K562 (cell line): Measurements from ENCODE around the gene ZC4H2. TPM values are rescaled to one million over a fixed set of nuclear protein-coding genes. Genes with fewer than 3 reads are reported as not detected.
A peak's percentile ranks its signal among the peaks of the same experiment; 100 is the strongest.

ENCODE experiments used
- ATAC-seq: fragments of 200-7000 bp; cut with Tn5 transposase; 3 replicates; pipeline ENCODE4 v1.9.1; 2020; ENCODE audit warnings: moderate library complexity
- BruUV-seq: library from RNA; stranded (reverse); fragments of 400-500 nt; replicated peaks from 2 replicates; lab custom pipeline; 2021; lab: Mats Ljungman, UMichigan
- CTCF ChIA-PET: fragments of 300-600 bp; formaldehyde crosslinking; extraction: SDS; loops from one replicate; lab custom pipeline; 2021; ENCODE audit warnings: low intra/inter-chr PET ratio; lab: Yijun Ruan, JAX
- POLR2A ChIA-PET: fragments of 300-600, 350-650 bp; sonication (Branson Sonifier 250); formaldehyde crosslinking; extraction: SDS; loops from one replicate; lab custom pipeline; 2021; ENCODE audit warnings: antibody characterized with exemption, inconsistent platforms; lab: Yijun Ruan, JAX
- DNase-seq, 4 experiments: peaks; one replicate each; pipeline versions ENCODE4 v3.0.0 to v3.0.0-alpha.2; 2011 to 2018; ENCODE audit warnings: low spot score in 3 of 4, mixed read lengths in 3 of 4; ENCODE audit errors: extremely low read depth in 1 of 4
- FAIRE-seq: peaks from 2 replicates; lab custom pipeline; 2011; peaks lifted over from hg19 to GRCh38; lab: Jason Lieb, UNC
- H2AFZ ChIP-seq: 2 replicates; pipeline ENCODE4 v1.6.0; 2011; ENCODE audit warnings: low read depth, low read length, control low read depth, inconsistent platforms
- H3K27ac ChIP-seq: fragments of 200-600 bp; 3 replicates; pipeline ENCODE4 v1.8.0; 2011; ENCODE audit warnings: low read depth, mild to moderate bottlenecking, control low read depth, inconsistent platforms, low read length, moderate library complexity, mixed read lengths; ENCODE audit errors: extremely low read depth
- H3K27me3 ChIP-seq, 2 experiments: fragments of 300-600 bp in 1 of 2; 2 replicates in 1 of 2; 3 replicates in 1 of 2; pipeline versions ENCODE4 v1.6.0 to v1.8.0; 2011; ENCODE audit warnings: inconsistent platforms in 2 of 2, low read length in 2 of 2, mild to moderate bottlenecking in 1 of 2, mixed read lengths in 1 of 2, moderate library complexity in 1 of 2; ENCODE audit not compliant: control insufficient read depth in 2 of 2, insufficient read depth in 2 of 2
- H3K36me3 ChIP-seq: fragments of 300-600 bp; 3 replicates; pipeline ENCODE4 v1.8.0; 2011; ENCODE audit warnings: mild to moderate bottlenecking, low read length, inconsistent platforms; ENCODE audit not compliant: control insufficient read depth, insufficient read depth
- H3K4me1 ChIP-seq, 2 experiments: fragments of 200-600 bp in 1 of 2; replicated peaks in 1 of 2; 2 replicates in 1 of 2; 3 replicates in 1 of 2; pipeline versions ENCODE4 v1.5.1 to v1.8.0; 2011; ENCODE audit warnings: inconsistent platforms in 2 of 2, low read length in 2 of 2, mild to moderate bottlenecking in 1 of 2, mixed read lengths in 1 of 2, moderate library complexity in 1 of 2; ENCODE audit not compliant: control insufficient read depth in 2 of 2, insufficient read depth in 2 of 2
- H3K4me2 ChIP-seq: 2 replicates; pipeline ENCODE4 v1.6.1; 2011; ENCODE audit warnings: low read length, control low read depth, inconsistent platforms, mixed read lengths; ENCODE audit not compliant: insufficient read depth
- H3K4me3 ChIP-seq: fragments of 200-600 bp; sonication (generic), shearing (Covaris generic); 2 replicates; pipeline ENCODE4 v1.5.1; 2016; ENCODE audit warnings: control low read depth, inconsistent platforms
- H3K79me2 ChIP-seq: fragments of 200-600 bp; 3 replicates; pipeline ENCODE4 v1.8.0; 2011; ENCODE audit warnings: low read length, inconsistent platforms; ENCODE audit not compliant: control insufficient read depth, insufficient read depth
- H3K9ac ChIP-seq, 2 experiments: 2 replicates each; pipeline versions ENCODE4 v1.6.0 to v1.6.1; 2011; ENCODE audit warnings: low read depth in 2 of 2, low read length in 2 of 2, control low read depth in 1 of 2, inconsistent platforms in 1 of 2, mild to moderate bottlenecking in 1 of 2, mixed read lengths in 1 of 2; ENCODE audit not compliant: insufficient read depth in 1 of 2
- H3K9me1 ChIP-seq: one replicate; pipeline ENCODE4 v1.6.0; 2011; ENCODE audit warnings: inconsistent platforms, mild to moderate bottlenecking, low read length, moderate library complexity; ENCODE audit not compliant: control insufficient read depth, insufficient read depth
- H3K9me3 ChIP-seq: replicated peaks from 2 replicates; pipeline ENCODE4 v1.5.1; 2011; ENCODE audit warnings: low read depth, low read length, inconsistent platforms; ENCODE audit not compliant: control insufficient read depth, insufficient read depth
- H4K20me1 ChIP-seq: replicated peaks from 2 replicates; pipeline ENCODE4 v1.6.1; 2011; ENCODE audit warnings: low read length, inconsistent platforms, mixed read lengths; ENCODE audit not compliant: control insufficient read depth, insufficient read depth
- CTCF ChIP-seq, 3 experiments: IDR thresholded peaks in 2 of 3; conservative IDR thresholded peaks in 1 of 3; 2 replicates each; pipeline ENCODE4 v1.5.1; 2011 to 2012; ENCODE audit warnings: low read length in 3 of 3, mild to moderate bottlenecking in 3 of 3, control low read depth in 2 of 3, improper control_type of control experiment in 1 of 3, inconsistent platforms in 1 of 3, low read depth in 1 of 3, mixed read lengths in 1 of 3, moderate library complexity in 1 of 3; ENCODE audit not compliant: insufficient read depth in 2 of 3
- NFIC ChIP-seq: fragments of 450-650 bp; IDR thresholded peaks from 2 replicates; pipeline ENCODE4 v1.6.1; 2017; ENCODE audit warnings: mild to moderate bottlenecking, inconsistent platforms
- RAD21 ChIP-seq, 2 experiments: fragments of 250-450 bp in 1 of 2; fragments of 450-650 bp in 1 of 2; sonication (Bioruptor Pico) in 1 of 2; formaldehyde crosslinking in 1 of 2; IDR thresholded peaks in 1 of 2; conservative IDR thresholded peaks in 1 of 2; 2 replicates each; pipeline versions ENCODE4 v1.4.0 to v1.8.0; 2020 to 2022; ENCODE audit warnings: mild to moderate bottlenecking in 2 of 2, moderate library complexity in 1 of 2
- REST ChIP-seq, 2 experiments: fragments of 450-650 bp; formaldehyde crosslinking in 1 of 2; IDR thresholded peaks; 2 replicates each; pipeline versions ENCODE4 v1.4.0 to v1.6.1; 2014 to 2020; ENCODE audit warnings: mild to moderate bottlenecking in 2 of 2, borderline replicate concordance in 1 of 2, low read depth in 1 of 2
- WGBS: fragments of 100-300 bp; shearing (Covaris generic); methylation state at CpG from one replicate; pipeline ENCODE4 v1.1.6; 2016; ENCODE audit warnings: low coverage, mixed read lengths; ENCODE audit not compliant: insufficient coverage; ENCODE audit errors: missing lambda C conversion rate; 5-methylcytosine and 5-hydroxymethylcytosine counted together
- in situ Hi-C: fragments of 300-500 bp; cut with MboI; formaldehyde crosslinking; loops from 4 replicates; pipeline ENCODE4 v1.15.0; 2018; ENCODE audit warnings: inconsistent platforms, mixed read lengths
- intact Hi-C: fragments of 100-400 bp; cut with micrococcal nuclease; formaldehyde crosslinking; loops from 2 replicates; pipeline ENCODE4 v1.14.2; 2022
- polyA plus RNA-seq, 8 experiments: library from polyadenylated mRNA; depleted of rRNA in 4 of 8; stranded (reverse) in 5 of 8; unstranded in 3 of 8; fragments of >200 nt; fragmentation: Nextera tagmentation in 2 of 8; fragmentation: Illumina TruSeq in 1 of 8; extraction: Ambion mirVana in 2 of 8; extraction: Trizol in 1 of 8; gene quantifications; 2 replicates each; pipeline versions ENCODE4 v1.2.1 to v1.2.3, GENCODE V29; 2011 to 2014; ENCODE audit warnings: inconsistent platforms in 1 of 8, missing spikeins in 1 of 8
- total RNA-seq, 7 experiments: library from RNA; depleted of rRNA in 6 of 7; stranded (reverse); fragments of >200 nt in 6 of 7; fragmentation: Illumina TruSeq in 2 of 7; extraction: Trizol in 2 of 7; gene quantifications; 2 replicates each; pipeline versions ENCODE4 v1.2.1 to v1.2.3, GENCODE V29; 2011 to 2021; ENCODE audit warnings: low replicate concordance in 1 of 7

Gene ZC4H2
- total and polyA plus RNA-seq, 9 of the 15 experiments (the other 6 are each of a cell fraction or from before 2014, with no cell fraction given) = 1.1 to 7.0 (median 3.2) TPM

- Histone ChIP-seq H4K20me1 (no peaks in the 10 kb centered on the region), H3K27me3 (no peaks in the 10 kb centered on the region), H2AFZ (no peak overlapping the region), H3K9ac (no peak overlapping the region), H3K79me2 (no peaks in the 10 kb centered on the region), H3K27ac (no peak overlapping the region), H3K9me1 (no peaks in the 10 kb centered on the region), H3K4me2 (no peak overlapping the region), H3K9me3 (no peaks in the 10 kb centered on the region), H3K36me3 (no peaks in the 10 kb centered on the region), H3K4me1 (no peaks in the 10 kb centered on the region), H3K4me3 (no peak overlapping the region)
- TF ChIP-seq REST (IDR thresholded peaks at IDR 0.05; ENCODE audit: borderline replicate concordance) = peak; percentile 45; the same call in 1 of the 2 replicates
- TF ChIP-seq REST (CRISPR knock-in tag; IDR thresholded peaks at IDR 0.05; ENCODE audit: low read depth) = no peak
- no peak for TF ChIP-seq NFIC
- TF ChIP-seq RAD21 (CRISPR knock-in tag; conservative IDR thresholded peaks at IDR 0.05 in 1 of 2, IDR thresholded peaks at IDR 0.05 in 1 of 2) = peak; percentile 49 to 62
- TF ChIP-seq CTCF (IDR thresholded peaks at IDR 0.05 in 2 of 3, conservative IDR thresholded peaks at IDR 0.05 in 1 of 3; ENCODE audit: insufficient read depth in 2 of 3, low read depth in 1 of 3, low read length in 3 of 3) = peak; percentile 34 to 55 (median 48); a peak in 4 of 6 replicates
- no peak for FAIRE-seq
- ChIA-PET POLR2A (no interaction called here), CTCF (no interaction called here)
- peak; percentile 87 for ATAC-seq
- no TSS peak for BruUV-seq
- 11% methylated on average over 9 of the region's 10 CpGs for WGBS
- intact Hi-C loops = loop anchor here (5.0 kb wide), 1 partner anchor 558 kb away; no protein-coding TSS in a partner anchor
- peak; percentile 13 to 33 (median 14) for DNase-seq
- in situ Hi-C loops = no loop called here
These were observed 81.7 kb downstream of the ZC4H2 start for GRCh38 chrX:64894454-64895038.
